Breast epithelium (tissue), 3 donors: ENCODE data around the gene SDR9C7.

ENCODE experiments used
- POLR2A ChIP-seq: fragments of 450-650 bp; IDR thresholded peaks from one replicate; pipeline ENCODE4 v1.6.1; 2016; ENCODE audit warnings: antibody characterized with exemption, mild to moderate bottlenecking, moderate library complexity
- POLR2AphosphoS5 ChIP-seq, 3 donors: sonication (generic); formaldehyde crosslinking; IDR thresholded peaks; one replicate each; pipeline ENCODE4 v1.6.1; 2017; ENCODE audit warnings: antibody characterized with exemption in 3 of 3
- TF ChIP-seq, protein P1 (sequence below), 3 donors: fragments of 450-650 bp; IDR thresholded peaks; one replicate each; pipeline ENCODE4 v1.5.1; 2016 to 2017; ENCODE audit warnings: antibody characterized with exemption in 3 of 3, mild to moderate bottlenecking in 3 of 3, moderate library complexity in 3 of 3

- TF ChIP-seq, protein P1, sequence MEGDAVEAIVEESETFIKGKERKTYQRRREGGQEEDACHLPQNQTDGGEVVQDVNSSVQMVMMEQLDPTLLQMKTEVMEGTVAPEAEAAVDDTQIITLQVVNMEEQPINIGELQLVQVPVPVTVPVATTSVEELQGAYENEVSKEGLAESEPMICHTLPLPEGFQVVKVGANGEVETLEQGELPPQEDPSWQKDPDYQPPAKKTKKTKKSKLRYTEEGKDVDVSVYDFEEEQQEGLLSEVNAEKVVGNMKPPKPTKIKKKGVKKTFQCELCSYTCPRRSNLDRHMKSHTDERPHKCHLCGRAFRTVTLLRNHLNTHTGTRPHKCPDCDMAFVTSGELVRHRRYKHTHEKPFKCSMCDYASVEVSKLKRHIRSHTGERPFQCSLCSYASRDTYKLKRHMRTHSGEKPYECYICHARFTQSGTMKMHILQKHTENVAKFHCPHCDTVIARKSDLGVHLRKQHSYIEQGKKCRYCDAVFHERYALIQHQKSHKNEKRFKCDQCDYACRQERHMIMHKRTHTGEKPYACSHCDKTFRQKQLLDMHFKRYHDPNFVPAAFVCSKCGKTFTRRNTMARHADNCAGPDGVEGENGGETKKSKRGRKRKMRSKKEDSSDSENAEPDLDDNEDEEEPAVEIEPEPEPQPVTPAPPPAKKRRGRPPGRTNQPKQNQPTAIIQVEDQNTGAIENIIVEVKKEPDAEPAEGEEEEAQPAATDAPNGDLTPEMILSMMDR (IDR thresholded peaks at IDR 0.05), result no peak
- TF ChIP-seq POLR2AphosphoS5 (IDR thresholded peaks at IDR 0.05), result no peak
- no peak for TF ChIP-seq POLR2A
Observed at GRCh38 chr12:56927281-56927680, 6.9 kb downstream of the SDR9C7 start.
